Esophagus squamous epithelium (tissue), 4 donors: ENCODE measurements around the gene TBX15.
"Not testable (repeated sequence)": the region's sequence is repeated elsewhere in the genome, so short reads cannot be mapped to it uniquely, and the experiment has no call there.

Experiments used
- CTCF ChIP-seq, 6 experiments: fragments of 450-650 bp in 4 of 6; fragments of 200-600 bp in 2 of 6; sonication (generic) in 2 of 6; IDR thresholded peaks; one replicate each; pipeline ENCODE4 v1.5.1; 2016 to 2019; ENCODE audit warnings: antibody characterized with exemption in 6 of 6, mild to moderate bottlenecking in 4 of 6, moderate library complexity in 4 of 6
- POLR2A ChIP-seq, 4 donors: fragments of 450-650 bp; IDR thresholded peaks; one replicate each; pipeline ENCODE4 v1.6.1; 2017; ENCODE audit warnings: antibody characterized with exemption in 4 of 4, mild to moderate bottlenecking in 4 of 4, moderate library complexity in 3 of 4

DNA sequence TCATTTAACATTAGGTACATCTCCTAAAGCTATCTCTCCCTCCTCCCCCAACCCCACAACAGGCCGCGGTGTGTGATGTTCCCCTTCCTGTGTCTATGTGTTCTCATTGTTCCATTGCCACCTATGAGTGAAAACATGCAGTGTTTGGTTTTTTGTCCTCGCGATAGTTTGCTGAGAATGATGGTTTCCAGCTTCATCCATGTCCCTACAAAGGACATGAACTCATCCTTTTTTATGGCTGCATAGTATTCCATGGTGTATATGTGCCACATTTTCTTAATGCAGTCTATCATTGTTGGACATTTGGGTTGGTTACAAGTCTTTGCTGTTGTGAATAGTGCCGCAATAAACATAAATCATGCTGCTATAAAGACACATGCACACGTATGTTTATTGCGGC, 30.6 kb downstream of the TBX15 start:
- not testable (repeated sequence) for TF ChIP-seq CTCF, POLR2A (IDR thresholded peaks at IDR 0.05)
